Uterus (tissue), 4 donors: ENCODE data around the gene RALGPS1. TPM values are rescaled to one million over a fixed set of nuclear protein-coding genes. Genes with fewer than 3 reads are reported as not detected.

Experiments
- DNase-seq, 2 donors: peaks; one replicate each; pipeline ENCODE4 v3.0.0-alpha.2; 2019 to 2020
- H3K27ac ChIP-seq, 2 donors: fragments of 200-600 bp; sonication (generic); 1 replicate in 1 of 2; 2 replicates in 1 of 2; pipeline ENCODE4 v1.5.1; 2016 to 2018
- H3K27me3 ChIP-seq, 2 donors: fragments of 200-600 bp; sonication (generic); one replicate each; pipeline ENCODE4 v1.5.1; 2018 to 2019; ENCODE audit warnings: control low read depth in 1 of 2
- H3K36me3 ChIP-seq, 2 donors: fragments of 200-600 bp; sonication (generic); one replicate each; pipeline ENCODE4 v1.5.1; 2019; ENCODE audit warnings: control low read depth in 1 of 2
- H3K4me1 ChIP-seq, 2 donors: fragments of 200-600 bp; sonication (generic); one replicate each; pipeline ENCODE4 v1.5.1; 2018 to 2019; ENCODE audit warnings: control low read depth in 1 of 2
- H3K4me3 ChIP-seq, 2 donors: fragments of 200-600 bp; sonication (generic); 1 replicate in 1 of 2; 2 replicates in 1 of 2; pipeline ENCODE4 v1.5.1; 2018 to 2019; ENCODE audit warnings: mild to moderate bottlenecking in 1 of 2
- H3K9me3 ChIP-seq, 2 donors: fragments of 200-600 bp; sonication (generic); one replicate each; pipeline ENCODE4 v1.5.1; 2019; ENCODE audit warnings: control low read depth in 1 of 2
- CTCF ChIP-seq, 4 experiments: fragments of 200-600 bp in 2 of 4; fragments of 450-650 bp in 2 of 4; sonication (generic) in 2 of 4; IDR thresholded peaks; one replicate each; pipeline ENCODE4 v1.5.1; 2016 to 2019; ENCODE audit warnings: antibody characterized with exemption in 4 of 4, mild to moderate bottlenecking in 2 of 4, moderate library complexity in 1 of 4
- POLR2A ChIP-seq, 2 donors: fragments of 450-650 bp; IDR thresholded peaks; one replicate each; pipeline ENCODE4 v1.6.1; 2016; ENCODE audit warnings: antibody characterized with exemption in 2 of 2, mild to moderate bottlenecking in 1 of 2, moderate library complexity in 1 of 2
- intact Hi-C: fragments of 100-400 bp; cut with DNase I; formaldehyde crosslinking; loops from one replicate; pipeline ENCODE4 v1.15.1; 2023; ENCODE audit warnings: low total_unique reads
- total RNA-seq, 4 donors: library from RNA; depleted of rRNA in 3 of 4; stranded (reverse); fragments of >200 nt in 3 of 4; gene quantifications; one replicate each; pipeline versions ENCODE4 v1.1.0 to v1.2.4, GENCODE V29; 2014 to 2023
- donor health status: DM: yes; HTN: yes; CAD: no.

RALGPS1 gene
- total RNA-seq, 4 donors from 2014 or later, result 8.5 to 16.7 (median 14.5) TPM

- Histone ChIP-seq H3K4me1 (peaks cover under 1 to 9% of the 10 kb centered on the region in 2 donors), H3K27me3 (no peaks in the 10 kb centered on the region), H3K27ac (no peak overlapping the region), H3K36me3 (no peaks in the 10 kb centered on the region), H3K9me3 (no peaks in the 10 kb centered on the region), H3K4me3 (no peak overlapping the region)
- intact Hi-C loops, result no loop called here
- TF ChIP-seq POLR2A (IDR thresholded peaks at IDR 0.05) (no peak), CTCF (IDR thresholded peaks at IDR 0.05) (no peak)
- no peak for DNase-seq
Observed at GRCh38 chr9:127192744-127193143, 278.2 kb downstream of the RALGPS1 start.

GRCh38 chr9:127193483-127193882 lies 278.9 kb downstream of the RALGPS1 start:
- Histone ChIP-seq H3K9me3 (no peaks in the 10 kb centered on the region), H3K36me3 (no peaks in the 10 kb centered on the region), H3K27me3 (no peaks in the 10 kb centered on the region), H3K4me3 (no peak overlapping the region), H3K4me1 (peaks cover 8 to 10% of the 10 kb centered on the region in 2 donors), H3K27ac (no peak overlapping the region)
- intact Hi-C loops, result no loop called here
- TF ChIP-seq POLR2A (IDR thresholded peaks at IDR 0.05), result no peak
- no peak for TF ChIP-seq CTCF (IDR thresholded peaks at IDR 0.05)
- no peak for DNase-seq

- H3K36me3 ChIP-seq, result no peaks in the 10 kb centered on the region
- DNase-seq, result no peak
- intact Hi-C loops, result loop anchor here (5.0 kb wide), 1 partner anchor 253 kb away; no protein-coding TSS in a partner anchor
- TF ChIP-seq POLR2A (IDR thresholded peaks at IDR 0.05) (no peak), CTCF (IDR thresholded peaks at IDR 0.05) (no peak)
- peaks cover 14 to 16% of the 10 kb centered on the region in 2 donors for H3K4me1 ChIP-seq
- H3K27me3 ChIP-seq, result no peaks in the 10 kb centered on the region
- H3K9me3 ChIP-seq, result no peaks in the 10 kb centered on the region
- H3K4me3 ChIP-seq, result no peak overlapping the region
- H3K27ac ChIP-seq, result no peak overlapping the region
Observed at GRCh38 chr9:127194881-127195713, 280.5 kb downstream of the RALGPS1 start.

- Histone ChIP-seq H3K27ac (peak overlapping the region; percentile 86 to 87), H3K9me3 (no peaks in the 10 kb centered on the region), H3K36me3 (no peaks in the 10 kb centered on the region), H3K27me3 (no peaks in the 10 kb centered on the region), H3K4me3 (no peak overlapping the region), H3K4me1 (peaks cover 14 to 16% of the 10 kb centered on the region in 2 donors)
- no peak for DNase-seq
- intact Hi-C loops, result loop anchor here (5.0 kb wide), 1 partner anchor 254 kb away; no protein-coding TSS in a partner anchor
- TF ChIP-seq POLR2A (IDR thresholded peaks at IDR 0.05), result no peak
- no peak for TF ChIP-seq CTCF (IDR thresholded peaks at IDR 0.05)
Observed at GRCh38 chr9:127195976-127196825, 281.6 kb downstream of the RALGPS1 start.

- no peak for DNase-seq
- intact Hi-C loops, result loop anchor here (5.0 kb wide), 1 partner anchor 254 kb away; no protein-coding TSS in a partner anchor
- no peaks in the 10 kb centered on the region for H3K27me3 ChIP-seq
- TF ChIP-seq POLR2A (IDR thresholded peaks at IDR 0.05), result no peak
- TF ChIP-seq CTCF (IDR thresholded peaks at IDR 0.05), result no peak
- no peak overlapping the region for H3K4me3 ChIP-seq
- peaks cover 14 to 16% of the 10 kb centered on the region in 2 donors for H3K4me1 ChIP-seq
- no peaks in the 10 kb centered on the region for H3K9me3 ChIP-seq
- H3K27ac ChIP-seq, result peak overlapping the region; percentile 86 to 87
- no peaks in the 10 kb centered on the region for H3K36me3 ChIP-seq
Observed at GRCh38 chr9:127196826-127197145, 282.2 kb downstream of the RALGPS1 start.
